ENCODE measurements around the gene LIN9. TPM values are rescaled to one million over a fixed set of nuclear protein-coding genes. Genes with fewer than 3 reads are reported as not detected.
A peak's percentile ranks its signal among the peaks of the same experiment; 100 is the strongest.

LIN9 gene
- total and polyA plus RNA-seq, 2 of the 13 experiments (the other 11 are each of a cell fraction or from before 2014, with no cell fraction given): 3.0 to 10.0 TPM

DNA sequence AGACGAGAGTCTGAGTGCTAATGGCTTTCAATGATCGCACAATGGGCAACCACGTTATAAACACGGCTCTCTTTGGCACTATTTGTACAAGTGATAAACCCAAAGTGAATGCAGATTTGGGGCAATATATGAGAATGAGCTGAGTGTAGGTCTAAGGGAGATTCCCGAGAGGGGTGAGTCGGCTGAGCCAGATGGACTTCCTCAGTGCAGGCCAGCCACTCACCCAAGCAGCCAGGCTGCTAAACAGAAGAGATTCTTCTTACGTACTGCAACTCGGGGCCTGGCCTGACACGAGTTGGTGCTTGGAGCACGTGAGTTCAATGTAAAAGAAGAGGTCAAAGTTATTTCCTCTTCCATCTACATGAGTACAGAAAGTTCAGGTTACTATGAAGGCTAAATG is 91.7 kb downstream of the LIN9 start:
- intact Hi-C loops (cut with micrococcal nuclease; ENCODE audit: unreplicated experiment): no loop called here
- Histone ChIP-seq H2AFZ (ENCODE audit: low read length) (no peak overlapping the region), H3K27ac (ENCODE audit: extremely low read length, insufficient read depth, low read length) (no peak overlapping the region), H3K4me1 (ENCODE audit: insufficient read depth, low read length) (peaks cover 56% of the 10 kb centered on the region), H3K79me2 (ENCODE audit: insufficient read depth, low read length) (no peaks in the 10 kb centered on the region), H3K9ac (ENCODE audit: insufficient read depth, low read depth, low read length) (no peak overlapping the region; the same call in 1 of the 2 replicates), H3K36me3 (replicated peaks in 1 of 2; ENCODE audit: control insufficient read depth in 1 of 2, insufficient read depth in 2 of 2, low read length in 2 of 2) (no peaks in the 10 kb centered on the region), H3K27me3 (ENCODE audit: control insufficient read depth in 1 of 2, insufficient read depth in 2 of 2, low read length in 2 of 2) (peaks cover 0 to 2% of the 10 kb centered on the region in 2 experiments; a peak in 2 of 5 replicates), H3K4me3 (replicated peaks in 1 of 3; ENCODE audit: insufficient read depth in 1 of 3, low read depth in 2 of 3, low read length in 3 of 3) (peak overlapping the region in 1 of 3 experiments; percentile 29; a peak in 1 of 6 replicates), H3K9me3 (ENCODE audit: low read length) (no peaks in the 10 kb centered on the region), H3K4me2 (ENCODE audit: low read depth, low read length) (peak overlapping the region; percentile 59), H4K20me1 (ENCODE audit: insufficient read depth, low read length) (no peaks in the 10 kb centered on the region)
- in situ Hi-C loops (cut with HindIII; ENCODE audit: extremely low pct_ligation_motif_present, low pct_unique_long_range_greater_than_20kb): no loop called here
- 16% methylated on average over 10 of the region's 10 CpGs for WGBS (ENCODE audit: low lambda C conversion rate)
- CTCF ChIA-PET (ENCODE audit: low intra/inter-chr PET ratio, low total read pairs): no interaction called here
- no peak for DNase-seq (ENCODE audit: low spot score)
- no TSS peak for BruUV-seq (replicated peaks)
- no peak for FAIRE-seq
- POLR2A ChIA-PET: no interaction called here
- peak; percentile 38 for ATAC-seq
- no peak for TF ChIP-seq KDM1A (CRISPR knock-in tag; IDR thresholded peaks at IDR 0.05)
- no peak for TF ChIP-seq ZNF451 (CRISPR knock-in tag; IDR thresholded peaks at IDR 0.05)
- TF ChIP-seq ZNF10 (CRISPR knock-in tag; IDR thresholded peaks at IDR 0.05; ENCODE audit: borderline replicate concordance, low read depth): no peak
- TF ChIP-seq ZNF24 (IDR thresholded peaks at IDR 0.05): no peak
- TF ChIP-seq FOXA3 (CRISPR knock-in tag; IDR thresholded peaks at IDR 0.05): no peak
- 0 out of 2 replicates have a peak, but pooled peaks have one; percentile 45 for TF ChIP-seq ARNTL (CRISPR knock-in tag; IDR thresholded peaks at IDR 0.05)
- TF ChIP-seq HOXA9 (CRISPR knock-in tag; IDR thresholded peaks at IDR 0.05; ENCODE audit: borderline replicate concordance): no peak
- no peak for TF ChIP-seq ZNF260 (CRISPR knock-in tag; IDR thresholded peaks at IDR 0.05; ENCODE audit: borderline replicate concordance, low read depth)
- no peak for TF ChIP-seq ZNF335 (CRISPR knock-in tag; IDR thresholded peaks at IDR 0.05)
- TF ChIP-seq JUNB (CRISPR knock-in tag; IDR thresholded peaks at IDR 0.05; ENCODE audit: borderline replicate concordance): no peak
- TF ChIP-seq BCL6 (CRISPR knock-in tag; IDR thresholded peaks at IDR 0.05): no peak
- TF ChIP-seq, protein P1, sequence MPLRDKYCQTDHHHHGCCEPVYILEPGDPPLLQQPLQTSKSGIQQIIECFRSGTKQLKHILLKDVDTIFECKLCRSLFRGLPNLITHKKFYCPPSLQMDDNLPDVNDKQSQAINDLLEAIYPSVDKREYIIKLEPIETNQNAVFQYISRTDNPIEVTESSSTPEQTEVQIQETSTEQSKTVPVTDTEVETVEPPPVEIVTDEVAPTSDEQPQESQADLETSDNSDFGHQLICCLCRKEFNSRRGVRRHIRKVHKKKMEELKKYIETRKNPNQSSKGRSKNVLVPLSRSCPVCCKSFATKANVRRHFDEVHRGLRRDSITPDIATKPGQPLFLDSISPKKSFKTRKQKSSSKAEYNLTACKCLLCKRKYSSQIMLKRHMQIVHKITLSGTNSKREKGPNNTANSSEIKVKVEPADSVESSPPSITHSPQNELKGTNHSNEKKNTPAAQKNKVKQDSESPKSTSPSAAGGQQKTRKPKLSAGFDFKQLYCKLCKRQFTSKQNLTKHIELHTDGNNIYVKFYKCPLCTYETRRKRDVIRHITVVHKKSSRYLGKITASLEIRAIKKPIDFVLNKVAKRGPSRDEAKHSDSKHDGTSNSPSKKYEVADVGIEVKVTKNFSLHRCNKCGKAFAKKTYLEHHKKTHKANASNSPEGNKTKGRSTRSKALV (CRISPR knock-in tag; IDR thresholded peaks at IDR 0.05): no peak
- TF ChIP-seq BHLHE40 (IDR thresholded peaks at IDR 0.05; ENCODE audit: low read length): peak; percentile 78
- no peak for TF ChIP-seq TCF12 (IDR thresholded peaks at IDR 0.05)
- TF ChIP-seq TCF12 (CRISPR knock-in tag; IDR thresholded peaks at IDR 0.05): no peak
- TF ChIP-seq FOXP1 (IDR thresholded peaks at IDR 0.05): no peak
- no peak for TF ChIP-seq FOXP1 (CRISPR knock-in tag; IDR thresholded peaks at IDR 0.05)
- no peak for TF ChIP-seq XRCC5 (optimal IDR thresholded peaks at IDR 0.05; ENCODE audit: low read length)
- TF ChIP-seq ZBTB8A (CRISPR knock-in tag; IDR thresholded peaks at IDR 0.05; ENCODE audit: borderline replicate concordance, low read depth): 0 out of 2 replicates have a peak, but pooled peaks have one; percentile 34
- no peak for TF ChIP-seq NR2F6 (IDR thresholded peaks at IDR 0.05)
- peak; percentile 41; the same call in 1 of the 2 replicates for TF ChIP-seq NR2F6 (CRISPR knock-in tag; IDR thresholded peaks at IDR 0.05)
- no peak for TF ChIP-seq ZNF589 (CRISPR knock-in tag; conservative IDR thresholded peaks at IDR 0.05)
- TF ChIP-seq DMAP1 (CRISPR knock-in tag; IDR thresholded peaks at IDR 0.05): no peak
- no peak for TF ChIP-seq ZSCAN20 (CRISPR knock-in tag; IDR thresholded peaks at IDR 0.05; ENCODE audit: borderline replicate concordance)
- TF ChIP-seq, protein P2, sequence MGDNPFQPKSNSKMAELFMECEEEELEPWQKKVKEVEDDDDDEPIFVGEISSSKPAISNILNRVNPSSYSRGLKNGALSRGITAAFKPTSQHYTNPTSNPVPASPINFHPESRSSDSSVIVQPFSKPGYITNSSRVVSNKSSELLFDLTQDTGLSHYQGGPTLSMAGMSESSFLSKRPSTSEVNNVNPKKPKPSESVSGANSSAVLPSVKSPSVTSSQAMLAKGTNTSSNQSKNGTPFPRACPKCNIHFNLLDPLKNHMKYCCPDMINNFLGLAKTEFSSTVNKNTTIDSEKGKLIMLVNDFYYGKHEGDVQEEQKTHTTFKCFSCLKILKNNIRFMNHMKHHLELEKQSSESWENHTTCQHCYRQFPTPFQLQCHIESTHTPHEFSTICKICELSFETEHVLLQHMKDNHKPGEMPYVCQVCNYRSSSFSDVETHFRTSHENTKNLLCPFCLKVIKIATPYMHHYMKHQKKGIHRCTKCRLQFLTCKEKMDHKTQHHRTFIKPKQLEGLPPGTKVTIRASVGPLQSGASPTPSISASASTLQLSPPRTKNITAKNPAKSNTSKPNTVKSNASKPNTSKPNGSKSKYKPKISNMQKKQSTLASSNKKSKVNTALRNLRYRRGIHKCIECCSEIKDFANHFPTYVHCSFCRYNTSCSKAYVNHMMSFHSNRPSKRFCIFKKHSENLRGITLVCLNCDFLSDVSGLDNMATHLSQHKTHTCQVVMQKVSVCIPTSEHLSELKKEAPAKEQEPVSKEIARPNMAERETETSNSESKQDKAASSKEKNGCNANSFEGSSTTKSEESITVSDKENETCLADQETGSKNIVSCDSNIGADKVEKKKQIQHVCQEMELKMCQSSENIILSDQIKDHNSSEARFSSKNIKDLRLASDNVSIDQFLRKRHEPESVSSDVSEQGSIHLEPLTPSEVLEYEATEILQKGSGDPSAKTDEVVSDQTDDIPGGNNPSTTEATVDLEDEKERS (CRISPR knock-in tag; IDR thresholded peaks at IDR 0.05): no peak
- TF ChIP-seq CBFB (CRISPR knock-in tag; IDR thresholded peaks at IDR 0.05): no peak
